HepG2 (cell line): ENCODE measurements around the gene TIMM23. TPM values are rescaled to one million over a fixed set of nuclear protein-coding genes. Genes with fewer than 3 reads are reported as not detected.

ENCODE experiments used
- NFYC ChIP-seq: IDR thresholded peaks from 2 replicates; pipeline ENCODE4 v1.6.1; 2016; ENCODE audit warnings: missing genetic modification reagents, missing compliant biosample characterization
- PRDM15 ChIP-seq: sonication (generic); formaldehyde crosslinking; IDR thresholded peaks from 2 replicates; pipeline ENCODE4 v1.4.0; 2020; ENCODE audit warnings: missing genetic modification reagents
- SMAD9 ChIP-seq: sonication (generic); formaldehyde crosslinking; IDR thresholded peaks from 2 replicates; pipeline ENCODE4 v1.5.1; 2020; ENCODE audit warnings: mild to moderate bottlenecking, missing genetic modification reagents
- SRF ChIP-seq: IDR thresholded peaks from 2 replicates; pipeline ENCODE4 v1.6.1; 2011; ENCODE audit warnings: mild to moderate bottlenecking, low read depth, low read length, moderate library complexity
- THAP9 ChIP-seq: sonication (generic); formaldehyde crosslinking; IDR thresholded peaks from 2 replicates; pipeline ENCODE4; 2020; ENCODE audit warnings: missing genetic modification reagents, mild to moderate bottlenecking, borderline replicate concordance
- ZNF318 ChIP-seq: sonication (generic); formaldehyde crosslinking; IDR thresholded peaks from 2 replicates; pipeline ENCODE4 v1.4.0; 2020; ENCODE audit warnings: mild to moderate bottlenecking, missing genetic modification reagents
- ZNF441 ChIP-seq: sonication (generic); formaldehyde crosslinking; IDR thresholded peaks from 2 replicates; pipeline ENCODE4 v1.7.0; 2021; ENCODE audit warnings: missing genetic modification reagents, borderline replicate concordance
- ZNF607 ChIP-seq: sonication (generic); formaldehyde crosslinking; IDR thresholded peaks from 2 replicates; pipeline ENCODE4 v1.5.1; 2020; ENCODE audit warnings: missing genetic modification reagents, mild to moderate bottlenecking, borderline replicate concordance
- ZNF639 ChIP-seq: conservative IDR thresholded peaks from 2 replicates; pipeline ENCODE4 v1.6.1; 2018; ENCODE audit warnings: missing genetic modification reagents
- polyA plus RNA-seq, 8 experiments: library from polyadenylated mRNA; depleted of rRNA in 3 of 8; stranded (reverse) in 7 of 8; unstranded in 1 of 8; fragments of >200 nt; fragmentation: Illumina TruSeq in 4 of 8; extraction: Trizol in 4 of 8; gene quantifications; 2 replicates each; pipeline versions ENCODE4 v1.2.1 to v1.2.3, GENCODE V29; 2011 to 2016; ENCODE audit warnings: low read depth in 4 of 8, missing spikeins in 1 of 8, mixed read lengths in 1 of 8; ENCODE audit not compliant: insufficient read depth in 1 of 8
- total RNA-seq, 5 experiments: library from RNA; depleted of rRNA; stranded (reverse); fragments of >200 nt; fragmentation: Illumina TruSeq; extraction: Trizol; gene quantifications; 2 replicates each; pipeline ENCODE4 v1.2.3, GENCODE V29; 2016; ENCODE audit warnings: low read depth in 1 of 5

TIMM23 gene
- total and polyA plus RNA-seq, 2 of the 13 experiments (the other 11 are each of a cell fraction or from before 2014, with no cell fraction given), result 80.2 to 98.6 TPM

- no peak for TF ChIP-seq THAP9 (CRISPR knock-in tag)
- TF ChIP-seq SRF, result 0 out of 2 replicates have a peak, but pooled peaks have one; percentile 21
- TF ChIP-seq ZNF607, result no peak
- no peak for TF ChIP-seq ZNF318 (CRISPR knock-in tag)
- no peak for TF ChIP-seq ZNF441 (CRISPR knock-in tag)
- TF ChIP-seq ZNF639 (CRISPR knock-in tag), result 0 out of 2 replicates have a peak, but pooled peaks have one; percentile 44
- peak; percentile 36; the same call in 1 of the 2 replicates for TF ChIP-seq PRDM15
- TF ChIP-seq SMAD9 (CRISPR knock-in tag), result no peak
- no peak for TF ChIP-seq NFYC (CRISPR knock-in tag)
These were observed 79.9 kb downstream of the TIMM23 start (continued) for GRCh38 chr10:46052057-46052790.
